HG03066 (cell line): Measurements from ENCODE around the gene ERI3.

ENCODE experiments used
- ATAC-seq: cut with Tn5 transposase; IDR thresholded peaks from one replicate; pipeline ENCODE4 v1.9.1; 2021; ENCODE audit warnings: low read depth; ENCODE audit not compliant: unreplicated experiment

ERI3 gene

GRCh38 chr1:44263568-44264450 is 91.2 kb downstream of the ERI3 start:
- ATAC-seq: no peak

GRCh38 chr1:44262816-44263567 is 92.1 kb downstream of the ERI3 start:
- no peak for ATAC-seq

GRCh38 chr1:44262414-44262813 is 92.6 kb downstream of the ERI3 start:
- ATAC-seq: no peak

GRCh38 chr1:44261962-44262361 is 93.1 kb downstream of the ERI3 start:
- ATAC-seq: no peak

GRCh38 chr1:44261171-44261817 is 93.8 kb downstream of the ERI3 start:
- ATAC-seq: no peak

GRCh38 chr1:44260792-44261170 is 94.3 kb downstream of the ERI3 start:
- ATAC-seq: no peak

- no peak for ATAC-seq
These were observed 96.0 kb downstream of the ERI3 start for GRCh38 chr1:44259090-44259489.

- ATAC-seq: no peak
These were observed 98.1 kb downstream of the ERI3 start for GRCh38 chr1:44256762-44257554.

- ATAC-seq: no peak
These were observed 100.6 kb downstream of the ERI3 start for GRCh38 chr1:44254392-44254910.

GRCh38 chr1:44251989-44252671 is 102.9 kb downstream of the ERI3 start:
- no peak for ATAC-seq

- no peak for ATAC-seq
These were observed 103.6 kb downstream of the ERI3 start for GRCh38 chr1:44251486-44251885.

GRCh38 chr1:44250068-44250781 is 104.8 kb downstream of the ERI3 start:
- ATAC-seq: no peak

- ATAC-seq: no peak
These were observed 105.5 kb downstream of the ERI3 start for GRCh38 chr1:44249543-44249942.

GRCh38 chr1:44246806-44247205 is 108.3 kb downstream of the ERI3 start:
- no peak for ATAC-seq

GRCh38 chr1:44244986-44245385 is 110.1 kb downstream of the ERI3 start:
- no peak for ATAC-seq

- ATAC-seq: no peak
These were observed 111.1 kb downstream of the ERI3 start for GRCh38 chr1:44243782-44244495.

GRCh38 chr1:44242746-44243145 is 112.3 kb downstream of the ERI3 start:
- no peak for ATAC-seq
